Natural killer cell (primary cell): ENCODE measurements around the gene CFAP54. TPM values are rescaled to one million over a fixed set of nuclear protein-coding genes. Genes with fewer than 3 reads are reported as not detected.

Source experiments
- ATAC-seq, 3 donors: fragments of 150-1000 bp in 2 of 3; fragments of 200-7000 bp in 1 of 3; cut with Tn5 transposase; 1 replicate in 1 of 3; 2 replicates in 2 of 3; pipeline ENCODE4 v1.10.0; 2021; ENCODE audit warnings: mild to moderate bottlenecking in 2 of 3, moderate library complexity in 2 of 3
- DNase-seq, 2 donors: peaks; one replicate each; pipeline versions ENCODE4 v3.0.0 to v3.0.0-alpha.2; 2013 to 2021; ENCODE audit warnings: mixed read lengths in 1 of 2
- H3K27ac ChIP-seq: one replicate; pipeline ENCODE4 v1.5.1; 2013; ENCODE audit warnings: mild to moderate bottlenecking, low read length
- H3K27me3 ChIP-seq: one replicate; pipeline ENCODE4 v1.6.1; 2013; ENCODE audit warnings: low read length; ENCODE audit not compliant: control insufficient read depth, insufficient read depth
- H3K36me3 ChIP-seq: one replicate; pipeline ENCODE4 v1.6.1; 2013; ENCODE audit warnings: low read length; ENCODE audit not compliant: control insufficient read depth, insufficient read depth
- H3K4me1 ChIP-seq: one replicate; pipeline ENCODE4 v1.6.1; 2013; ENCODE audit warnings: low read length; ENCODE audit not compliant: control insufficient read depth, insufficient read depth
- H3K4me3 ChIP-seq: one replicate; pipeline ENCODE4 v1.5.1; 2013; ENCODE audit warnings: low read length
- H3K9me3 ChIP-seq: one replicate; pipeline ENCODE4 v1.6.1; 2013; ENCODE audit warnings: low read length; ENCODE audit not compliant: control insufficient read depth, insufficient read depth
- H3K27ac Mint-ChIP-seq, 2 donors: one replicate each; pipeline ENCODE4 v1.8.0; 2022; ENCODE audit warnings: mild to moderate bottlenecking in 2 of 2, mixed read lengths in 2 of 2, moderate library complexity in 1 of 2
- H3K27me3 Mint-ChIP-seq, 2 donors: one replicate each; pipeline ENCODE4 v1.8.0; 2022; ENCODE audit warnings: low read depth in 2 of 2, mixed read lengths in 2 of 2
- H3K36me3 Mint-ChIP-seq: one replicate; pipeline ENCODE4 v1.8.0; 2022; ENCODE audit warnings: mixed read lengths
- H3K4me1 Mint-ChIP-seq, 2 donors: one replicate each; pipeline ENCODE4 v1.8.0; 2022; ENCODE audit warnings: mixed read lengths in 2 of 2
- H3K4me3 Mint-ChIP-seq: one replicate; pipeline ENCODE4 v1.8.0; 2022; ENCODE audit warnings: mild to moderate bottlenecking, moderate library complexity, mixed read lengths
- H3K9me3 Mint-ChIP-seq, 2 donors: one replicate each; pipeline ENCODE4 v1.8.0; 2022; ENCODE audit warnings: mixed read lengths in 2 of 2
- CTCF ChIP-seq: fragments of 200-600 bp; IDR thresholded peaks from one replicate; pipeline ENCODE4 v1.8.0; 2022; ENCODE audit warnings: antibody characterized with exemption
- WGBS: methylation state at CpG from one replicate; pipeline ENCODE4 v1.1.7; 2013; ENCODE audit warnings: missing lambda C conversion rate; ENCODE audit not compliant: insufficient coverage; 5-methylcytosine and 5-hydroxymethylcytosine counted together
- intact Hi-C: fragments of 100-400 bp; cut with micrococcal nuclease; formaldehyde crosslinking; loops from one replicate; pipeline ENCODE4 v1.14.2; 2022
- total RNA-seq, 4 donors: library from RNA; stranded (reverse); fragments of 120-200 nt in 1 of 4; gene quantifications; one replicate each; pipeline versions ENCODE4 v1.2.3 to v1.2.4, GENCODE V29; 2013 to 2022

CFAP54 gene
- total RNA-seq, 3 donors from 2014 or later (not counting 1 experiment from before 2014, with no cell fraction given): 0.56 to 1.5 (median 1.2) TPM

DNA sequence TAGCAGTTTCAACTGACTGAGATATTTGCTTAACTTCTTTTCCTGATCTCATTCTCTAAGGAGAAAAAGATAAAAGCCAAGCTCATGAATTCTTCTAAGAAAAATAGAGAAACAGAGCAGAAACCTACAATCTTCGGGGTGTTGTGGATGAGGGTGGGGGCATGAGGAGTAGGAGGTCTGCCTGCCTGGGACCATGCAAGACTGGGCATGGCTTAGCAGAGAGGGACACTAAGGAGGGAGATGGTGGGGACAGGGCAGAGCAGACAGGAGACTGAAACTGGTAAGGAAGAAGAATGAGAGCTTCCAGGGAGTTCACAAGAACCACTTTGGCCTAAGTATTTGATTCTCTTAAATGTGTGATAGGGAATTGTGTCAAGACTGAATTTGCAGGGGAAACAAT lies 188.0 kb downstream of the CFAP54 start:
- H3K36me3 ChIP-seq: no peaks in the 10 kb centered on the region
- H3K27me3 ChIP-seq: no peaks in the 10 kb centered on the region
- peaks cover 10 to 15% of the 10 kb centered on the region in 2 donors for H3K27me3 Mint-ChIP-seq
- H3K27ac ChIP-seq: no peak overlapping the region
- 87% methylated on average over 1 of the region's 1 CpG for WGBS
- no peak overlapping the region for H3K4me3 ChIP-seq
- TF ChIP-seq CTCF: no peak
- H3K4me3 Mint-ChIP-seq: no peak overlapping the region
- intact Hi-C loops: no loop called here
- no peaks in the 10 kb centered on the region for H3K9me3 Mint-ChIP-seq
- no peaks in the 10 kb centered on the region for H3K9me3 ChIP-seq
- H3K4me1 ChIP-seq: no peaks in the 10 kb centered on the region
- no peak overlapping the region for H3K27ac Mint-ChIP-seq
- H3K36me3 Mint-ChIP-seq: no peaks in the 10 kb centered on the region
- H3K4me1 Mint-ChIP-seq: no peaks in the 10 kb centered on the region
- ATAC-seq: no peak
- DNase-seq: no peak

DNA sequence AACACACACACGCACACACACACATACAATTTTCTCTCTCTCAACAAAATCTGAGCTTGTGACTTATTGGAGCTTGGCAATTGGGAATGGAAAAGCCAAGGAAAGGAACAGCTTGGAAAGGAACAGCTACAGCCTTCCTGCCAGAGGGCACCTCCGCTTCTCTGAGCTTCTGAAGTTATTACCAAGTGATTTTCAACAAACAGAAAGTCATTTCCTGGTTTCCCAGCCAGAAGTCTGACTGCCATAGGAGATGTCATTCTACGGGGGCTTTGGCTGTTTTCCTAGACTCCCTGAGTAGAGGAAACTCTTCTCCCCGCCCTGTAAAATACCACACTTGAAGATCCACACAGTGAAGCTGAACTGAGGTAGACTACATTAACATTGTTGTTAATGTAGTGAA lies 198.3 kb downstream of the CFAP54 start:
- Mint-ChIP-seq H3K27me3 (peaks cover 10 to 36% of the 10 kb centered on the region in 2 donors), H3K4me3 (no peak overlapping the region), H3K36me3 (no peaks in the 10 kb centered on the region), H3K4me1 (no peaks in the 10 kb centered on the region), H3K9me3 (no peaks in the 10 kb centered on the region), H3K27ac (no peak overlapping the region)
- no peaks in the 10 kb centered on the region for H3K9me3 ChIP-seq
- no peaks in the 10 kb centered on the region for H3K4me1 ChIP-seq
- no peak overlapping the region for H3K4me3 ChIP-seq
- intact Hi-C loops: no loop called here
- DNase-seq (no peak), ATAC-seq (no peak)
- H3K36me3 ChIP-seq: no peaks in the 10 kb centered on the region
- H3K27ac ChIP-seq: no peak overlapping the region
- peaks cover 3% of the 10 kb centered on the region for H3K27me3 ChIP-seq
- 49% methylated on average over 3 of the region's 4 CpGs for WGBS
- no peak for TF ChIP-seq CTCF

DNA sequence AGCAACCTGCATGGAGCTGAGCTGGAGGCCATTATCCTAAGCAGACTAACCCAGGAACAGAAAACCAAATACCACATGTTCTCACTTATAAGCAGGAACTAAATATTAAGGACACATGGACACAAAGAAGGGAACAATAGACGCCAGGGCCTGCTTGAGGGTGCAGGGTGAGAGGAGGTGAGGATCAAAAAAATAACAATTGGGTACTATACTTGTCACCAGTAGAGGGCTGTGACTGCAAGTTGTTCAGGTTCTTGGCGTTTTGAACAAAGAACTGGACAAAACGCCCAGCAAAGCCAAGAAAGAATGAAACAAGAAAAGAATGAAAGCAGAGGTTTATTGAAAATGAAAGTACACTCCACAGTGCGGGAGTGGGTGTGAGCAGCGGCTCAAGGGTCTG lies 209.1 kb downstream of the CFAP54 start:
- Histone ChIP-seq H3K9me3 (no peaks in the 10 kb centered on the region), H3K4me1 (no peaks in the 10 kb centered on the region), H3K4me3 (no peak overlapping the region), H3K27ac (no peak overlapping the region), H3K36me3 (no peaks in the 10 kb centered on the region), H3K27me3 (no peaks in the 10 kb centered on the region)
- no peak for ATAC-seq
- no peaks in the 10 kb centered on the region for H3K9me3 Mint-ChIP-seq
- H3K27me3 Mint-ChIP-seq: peaks cover 38 to 59% of the 10 kb centered on the region in 2 donors
- no peak overlapping the region for H3K4me3 Mint-ChIP-seq
- no peak for TF ChIP-seq CTCF
- no peak for DNase-seq
- no peaks in the 10 kb centered on the region for H3K4me1 Mint-ChIP-seq
- no peak overlapping the region for H3K27ac Mint-ChIP-seq
- no peaks in the 10 kb centered on the region for H3K36me3 Mint-ChIP-seq
- intact Hi-C loops: no loop called here
- 96% methylated on average over 5 of the region's 5 CpGs for WGBS

DNA sequence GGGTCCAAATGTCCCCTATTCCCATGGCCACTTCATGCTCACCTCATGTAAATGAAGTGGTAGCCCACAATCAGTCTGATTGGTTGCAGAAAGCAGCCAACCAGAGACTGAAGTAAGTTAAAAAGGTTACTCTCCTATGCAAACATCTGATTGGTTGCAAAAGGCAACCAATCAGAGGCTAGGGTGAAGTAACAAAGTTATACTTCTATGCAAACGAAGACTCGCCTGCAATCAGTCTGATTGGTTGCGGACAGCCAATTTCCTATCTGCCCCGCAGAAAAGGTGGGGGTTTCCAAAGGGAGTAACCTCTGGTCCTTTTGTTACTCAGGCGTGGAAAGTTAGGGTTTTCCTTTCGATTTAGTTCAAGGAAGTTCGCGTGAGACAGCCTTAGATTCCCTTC lies 209.6 kb downstream of the CFAP54 start:
- Mint-ChIP-seq H3K4me1 (no peaks in the 10 kb centered on the region), H3K9me3 (no peaks in the 10 kb centered on the region), H3K27ac (no peak overlapping the region), H3K4me3 (no peak overlapping the region), H3K36me3 (no peaks in the 10 kb centered on the region), H3K27me3 (peaks cover 38 to 58% of the 10 kb centered on the region in 2 donors)
- ATAC-seq: no peak
- H3K4me1 ChIP-seq: no peaks in the 10 kb centered on the region
- H3K36me3 ChIP-seq: no peaks in the 10 kb centered on the region
- intact Hi-C loops: no loop called here
- 93% methylated on average over 7 of the region's 8 CpGs for WGBS
- H3K9me3 ChIP-seq: no peaks in the 10 kb centered on the region
- TF ChIP-seq CTCF: no peak
- no peaks in the 10 kb centered on the region for H3K27me3 ChIP-seq
- H3K4me3 ChIP-seq: no peak overlapping the region
- H3K27ac ChIP-seq: no peak overlapping the region
- no peak for DNase-seq
